GM19023 (cell line): ENCODE measurements around the gene ZNF516.

Experiments used
- ATAC-seq: cut with Tn5 transposase; IDR thresholded peaks from one replicate; pipeline ENCODE4 v1.9.1; 2021; ENCODE audit warnings: mild to moderate bottlenecking, moderate library complexity; ENCODE audit not compliant: unreplicated experiment

The ZNF516 gene

DNA sequence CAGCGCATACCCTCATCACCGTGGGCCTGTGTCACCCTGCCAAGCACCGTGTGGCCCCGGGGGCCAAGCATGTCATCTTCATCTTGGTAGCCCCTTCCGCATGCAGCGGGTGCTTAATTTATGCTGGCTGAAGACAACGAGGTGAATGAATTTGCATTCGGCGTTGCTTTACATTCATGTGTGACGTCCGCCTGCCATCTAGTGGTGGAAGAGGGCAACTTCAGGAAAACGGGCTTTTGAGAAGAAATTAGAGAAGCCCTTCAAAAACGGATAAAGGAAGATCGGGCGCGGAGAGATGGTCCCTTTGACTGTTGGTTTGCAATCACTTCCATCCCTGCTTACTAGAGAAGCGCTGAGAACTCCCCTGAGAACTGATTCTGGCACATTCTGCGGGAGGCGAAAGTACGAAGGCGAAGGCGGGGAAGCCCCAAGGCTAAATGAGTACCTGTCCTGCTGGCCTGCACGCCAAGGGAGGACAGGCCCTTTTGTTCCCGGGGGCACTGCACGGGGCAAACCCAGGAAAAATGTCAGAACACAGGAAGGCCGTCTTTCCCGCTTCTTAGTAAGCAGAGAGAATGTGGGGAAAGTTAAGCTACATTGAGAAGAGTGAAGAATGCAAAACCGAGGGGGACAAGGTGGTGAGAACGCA lies 145.9 kb downstream of the ZNF516 start:
- peak; percentile 59 for ATAC-seq

DNA sequence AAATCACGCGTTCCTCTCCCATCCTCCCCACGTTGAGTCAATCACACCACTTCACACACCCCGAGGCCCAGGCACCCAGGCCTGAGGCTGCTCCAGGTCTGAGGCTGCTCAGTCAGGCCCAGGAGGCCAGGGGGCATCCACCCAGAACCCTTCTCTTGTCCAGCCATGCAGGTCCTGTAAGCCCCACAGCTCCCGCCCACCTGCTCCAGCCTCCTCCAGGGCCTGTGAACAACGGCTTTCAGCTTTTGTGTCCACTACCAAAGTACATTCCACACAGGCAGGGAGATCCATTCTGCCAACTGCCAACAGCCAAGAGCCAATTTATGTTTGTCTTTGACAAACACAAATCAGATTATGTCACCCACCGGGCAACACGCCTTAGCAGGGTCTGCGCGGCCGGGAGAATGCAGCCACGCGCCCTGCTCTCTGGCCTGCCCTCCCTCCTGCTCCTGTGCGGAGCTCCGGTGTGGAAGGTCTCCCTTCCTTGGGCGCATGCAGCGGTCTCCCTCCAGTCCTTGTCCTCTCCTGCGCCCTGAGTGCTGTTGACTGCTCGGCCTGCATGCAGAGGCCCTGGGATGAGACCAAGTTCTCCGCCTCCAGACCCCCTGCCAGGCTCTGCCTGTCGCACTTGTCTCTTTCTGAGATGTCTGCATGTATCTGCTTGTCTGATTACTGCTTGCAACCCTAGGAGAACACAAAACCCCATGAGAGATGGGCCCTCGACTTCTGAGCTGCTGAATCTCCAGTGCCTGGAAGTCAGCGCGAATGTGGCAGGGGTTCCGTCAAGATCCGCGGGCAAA lies 146.6 kb downstream of the ZNF516 start:
- peak; percentile 6 for ATAC-seq

- ATAC-seq: no peak
Observed at GRCh38 chr18:76347341-76347740, 147.7 kb downstream of the ZNF516 start.

DNA sequence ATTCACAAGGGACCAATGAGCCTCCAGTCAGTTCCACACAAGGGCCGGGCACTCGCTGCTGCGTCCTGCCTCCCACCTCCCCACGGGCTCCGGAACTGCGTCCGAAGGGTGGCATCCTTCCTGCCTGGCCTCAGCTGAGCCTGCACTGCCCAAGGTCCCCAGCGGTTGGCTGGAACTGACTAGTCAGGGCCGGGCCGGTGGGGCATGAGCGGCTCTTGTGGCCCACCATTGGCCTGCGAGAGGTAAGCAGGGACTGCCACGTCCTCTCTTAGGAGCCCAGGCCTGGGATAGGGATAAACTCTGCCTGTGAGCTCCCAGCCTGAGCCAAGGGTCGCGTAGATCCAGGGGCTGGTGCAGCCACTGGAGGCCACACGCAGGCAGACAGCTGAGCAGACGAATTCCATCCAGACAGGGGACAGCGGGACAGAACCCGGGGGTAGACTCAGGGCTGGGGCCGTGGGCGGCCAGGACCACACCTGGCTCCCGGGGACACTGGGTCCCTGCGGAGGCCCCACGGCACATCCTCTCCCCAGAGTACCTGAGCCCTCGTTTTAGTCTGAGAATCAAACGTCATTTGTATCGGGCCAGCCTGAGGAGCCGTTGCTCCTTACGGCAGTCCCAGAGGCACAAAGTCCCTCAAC lies 148.4 kb downstream of the ZNF516 start:
- ATAC-seq: no peak

GRCh38 chr18:76345901-76346300 lies 149.1 kb downstream of the ZNF516 start:
- no peak for ATAC-seq

- ATAC-seq: no peak
Observed at GRCh38 chr18:76343938-76344569, 151.0 kb downstream of the ZNF516 start.

GRCh38 chr18:76340410-76340809 lies 154.6 kb downstream of the ZNF516 start:
- no peak for ATAC-seq

GRCh38 chr18:76339246-76339620 lies 155.8 kb downstream of the ZNF516 start:
- no peak for ATAC-seq

- no peak for ATAC-seq
Observed at GRCh38 chr18:76338619-76339245, 156.3 kb downstream of the ZNF516 start.

DNA sequence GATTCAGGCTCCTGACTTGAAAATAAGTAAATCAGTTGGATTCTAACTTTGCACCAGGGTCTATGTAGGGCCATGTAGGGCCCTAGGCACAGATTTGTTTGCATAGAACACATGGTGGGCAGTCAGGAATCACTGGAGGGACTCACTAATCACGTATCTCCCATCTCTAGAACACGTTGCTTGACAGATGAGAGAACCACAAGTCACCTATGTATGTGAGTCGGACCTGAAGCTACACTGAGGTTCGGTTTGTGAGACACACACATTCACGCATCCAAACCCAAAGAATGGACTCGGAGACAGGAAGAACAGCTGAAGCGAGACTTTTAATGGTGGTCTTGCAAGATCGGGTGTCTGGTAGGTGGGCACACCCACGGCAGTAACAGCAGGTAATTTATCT lies 157.0 kb downstream of the ZNF516 start:
- ATAC-seq: no peak

- no peak for ATAC-seq
Observed at GRCh38 chr18:76335859-76336640, 159.0 kb downstream of the ZNF516 start.

DNA sequence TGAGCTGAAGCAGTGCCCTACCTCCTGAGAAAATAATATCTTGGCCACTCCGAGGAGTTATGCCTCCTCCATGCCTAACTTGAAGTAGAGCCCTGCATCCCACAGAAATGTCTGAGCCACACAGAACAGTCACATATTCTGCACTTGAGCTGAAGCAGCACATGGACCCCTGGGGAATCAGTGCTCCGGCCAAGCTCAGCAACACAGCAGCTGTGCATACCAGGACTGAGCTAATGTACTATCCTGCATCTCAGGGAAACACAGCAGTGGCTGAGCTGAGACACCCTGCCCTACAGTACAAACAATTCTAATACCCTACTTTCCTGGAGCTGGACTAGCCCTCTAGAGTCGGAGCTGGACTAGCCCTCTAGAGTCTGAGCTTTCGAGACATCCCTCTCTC lies 166.9 kb downstream of the ZNF516 start:
- no peak for ATAC-seq

DNA sequence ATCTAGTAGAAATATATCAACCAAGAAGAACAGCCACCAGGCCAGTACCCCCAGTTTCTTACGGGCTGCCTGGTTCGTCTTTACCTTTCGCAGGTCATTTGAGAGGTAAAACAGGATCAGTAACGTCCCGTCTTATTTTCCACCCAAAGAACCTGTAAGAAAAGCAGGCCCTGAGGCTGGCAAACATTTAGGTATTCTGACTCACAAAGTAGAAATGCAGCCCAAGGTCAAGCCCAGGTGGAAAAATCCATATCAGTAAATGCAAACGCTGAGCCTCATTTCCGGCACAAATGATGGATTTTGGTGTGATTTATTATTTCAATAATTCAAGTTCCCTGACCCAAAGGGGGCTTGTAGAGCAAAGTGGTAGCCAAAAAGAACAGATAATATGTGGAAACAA lies 171.2 kb downstream of the ZNF516 start:
- ATAC-seq: no peak

DNA sequence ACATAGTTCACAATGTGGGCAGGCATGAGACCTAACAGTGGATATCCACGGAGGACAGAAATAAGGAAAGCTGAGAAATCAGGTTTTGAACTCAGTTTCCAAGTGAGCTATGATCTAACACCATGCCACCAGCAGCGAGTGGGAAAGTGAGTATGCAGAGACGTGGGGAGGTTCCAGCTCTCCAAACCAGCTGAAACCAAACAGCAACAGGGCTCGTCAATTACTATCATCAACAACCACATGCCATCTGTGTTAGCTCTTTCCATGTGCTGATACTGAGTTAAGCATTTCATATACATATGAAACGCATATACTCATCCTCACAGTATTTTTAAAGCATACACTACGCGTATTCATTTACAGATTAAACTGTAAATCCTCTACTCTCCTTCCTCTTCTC lies 172.4 kb downstream of the ZNF516 start:
- no peak for ATAC-seq

DNA sequence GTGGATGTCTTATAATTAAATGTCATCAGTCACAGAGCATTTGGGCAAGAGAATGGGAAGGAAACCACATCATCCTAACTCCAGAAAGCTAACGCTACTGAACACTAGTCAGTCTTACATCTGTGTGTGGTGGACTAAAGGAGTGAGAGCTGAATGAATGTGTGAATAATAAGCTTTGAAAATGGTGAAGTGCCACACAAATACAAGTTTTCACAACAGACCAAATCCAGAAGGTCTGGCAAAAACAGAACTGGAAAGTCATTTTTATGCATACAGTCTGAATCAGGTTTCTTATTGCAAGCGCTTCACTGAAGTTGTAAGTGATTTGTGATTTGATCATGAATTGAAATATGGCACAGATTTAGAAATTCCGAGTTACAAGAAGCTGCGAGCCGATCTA lies 175.7 kb downstream of the ZNF516 start:
- no peak for ATAC-seq

DNA sequence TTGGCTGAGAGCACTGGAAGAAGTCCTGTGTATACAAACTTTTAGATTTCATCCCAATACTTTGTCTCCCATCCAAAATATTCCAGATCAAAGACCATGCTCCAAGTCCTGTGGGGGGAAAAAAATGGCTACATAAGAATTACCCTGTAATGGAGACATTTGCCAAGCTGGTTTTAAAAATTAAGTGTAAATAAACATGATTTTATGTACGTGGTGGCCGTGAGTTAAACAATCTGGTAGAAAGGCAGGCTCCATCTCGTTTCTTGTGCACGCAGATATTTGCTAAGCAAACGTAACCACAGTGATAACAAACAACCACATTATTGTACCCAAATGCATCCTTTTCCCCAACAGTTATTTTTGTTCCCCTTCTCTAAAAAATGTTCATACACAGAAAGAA lies 176.4 kb downstream of the ZNF516 start:
- no peak for ATAC-seq

DNA sequence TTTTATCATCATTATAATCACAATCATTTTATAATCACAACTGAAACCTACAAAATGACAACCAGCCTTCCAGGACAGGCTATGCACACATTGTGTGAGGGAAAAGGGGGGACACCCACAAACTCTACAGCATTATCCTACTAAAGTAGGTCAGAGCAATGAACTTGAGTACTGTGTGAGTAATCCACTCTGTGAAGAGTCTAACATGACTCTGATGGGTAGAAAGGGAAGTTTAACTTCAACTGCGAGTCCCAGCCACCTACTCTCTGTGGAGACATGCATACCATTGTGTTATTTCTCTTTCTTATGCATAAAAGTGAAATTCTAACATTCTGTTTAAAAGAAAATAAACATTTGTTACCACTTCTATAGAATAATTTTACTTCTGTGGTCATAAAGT lies 177.9 kb downstream of the ZNF516 start:
- no peak for ATAC-seq

DNA sequence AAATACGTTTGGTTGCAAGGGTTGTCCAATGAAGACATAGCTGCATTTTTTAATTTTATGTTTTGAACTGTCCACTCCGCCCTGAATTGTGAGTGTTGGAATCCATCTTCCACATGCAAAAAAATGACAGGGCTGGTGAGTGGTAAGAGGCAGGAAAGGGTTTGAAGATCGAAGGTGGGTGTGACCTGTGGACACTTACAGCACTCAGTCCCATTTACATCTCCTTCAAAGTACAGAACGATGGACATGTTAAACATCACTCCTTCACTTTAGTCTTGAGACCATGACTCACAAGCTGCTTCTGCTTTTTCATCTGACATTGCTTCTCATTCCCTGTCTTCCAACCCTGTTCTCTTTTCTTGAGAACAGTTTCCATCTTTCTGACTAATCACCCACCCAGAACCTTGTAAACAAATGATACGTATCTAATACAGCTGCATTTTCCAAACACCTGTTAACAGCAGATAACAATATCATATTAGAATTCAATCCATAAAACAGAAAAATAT lies 179.3 kb downstream of the ZNF516 start:
- ATAC-seq: no peak

GRCh38 chr18:76314496-76314895 lies 180.5 kb downstream of the ZNF516 start:
- no peak for ATAC-seq

DNA sequence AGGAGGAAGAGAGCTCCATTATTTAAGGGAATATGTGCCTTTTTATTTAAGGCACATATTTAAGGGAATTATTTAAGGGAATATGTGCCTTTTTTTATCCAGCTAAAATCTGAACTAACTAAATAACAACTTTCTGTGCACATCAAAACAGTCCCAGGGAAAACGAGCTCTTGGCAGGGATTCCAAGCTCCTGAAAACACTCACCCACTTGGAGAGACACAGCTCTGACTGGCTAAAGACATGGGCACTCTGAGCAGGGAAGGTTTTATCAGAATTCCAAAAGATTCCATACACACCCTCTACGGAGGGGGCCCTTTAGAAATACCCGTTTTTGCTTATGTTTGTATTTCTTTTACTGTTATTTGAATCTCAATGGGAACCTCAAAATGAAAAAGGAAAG lies 181.0 kb downstream of the ZNF516 start:
- ATAC-seq: no peak
